Vagina (tissue), 2 donors: ENCODE results near the gene ADARB1. TPM values are rescaled to one million over a fixed set of nuclear protein-coding genes. Genes with fewer than 3 reads are reported as not detected.
A peak's percentile ranks its signal among the peaks of the same experiment; 100 is the strongest.

Source experiments
- DNase-seq, 2 donors: peaks; one replicate each; pipeline ENCODE4 v3.0.0-alpha.2; 2017; ENCODE audit errors: extremely low spot score in 2 of 2
- H3K27ac ChIP-seq: fragments of 200-600 bp; sonication (generic); one replicate; pipeline ENCODE4 v1.5.1; 2019
- H3K27me3 ChIP-seq: fragments of 200-600 bp; sonication (generic); one replicate; pipeline ENCODE4 v1.5.1; 2019
- H3K36me3 ChIP-seq, 2 donors: fragments of 200-600 bp; sonication (generic); one replicate each; pipeline ENCODE4 v1.5.1; 2017 to 2019
- H3K4me1 ChIP-seq: fragments of 200-600 bp; sonication (generic); one replicate; pipeline ENCODE4 v1.5.1; 2019
- H3K4me3 ChIP-seq, 2 donors: fragments of 200-600 bp; sonication (generic); 1 replicate in 1 of 2; 2 replicates in 1 of 2; pipeline ENCODE4 v1.5.1; 2016 to 2019
- H3K9me3 ChIP-seq: fragments of 200-600 bp; sonication (generic); one replicate; pipeline ENCODE4 v1.5.1; 2019
- POLR2A ChIP-seq, 2 donors: fragments of 450-650 bp; IDR thresholded peaks; one replicate each; pipeline ENCODE4 v1.6.1; 2017; ENCODE audit warnings: antibody characterized with exemption in 2 of 2, mild to moderate bottlenecking in 2 of 2, moderate library complexity in 2 of 2
- POLR2AphosphoS5 ChIP-seq, 2 donors: sonication (generic); formaldehyde crosslinking; IDR thresholded peaks; one replicate each; pipeline ENCODE4 v1.9.0; 2017; ENCODE audit warnings: antibody characterized with exemption in 2 of 2, mild to moderate bottlenecking in 2 of 2, low read depth in 1 of 2; ENCODE audit not compliant: insufficient read depth in 1 of 2
- intact Hi-C: fragments of 100-400 bp; cut with DNase I; formaldehyde crosslinking; loops from one replicate; pipeline ENCODE4 v1.15.1; 2023
- total RNA-seq: library from RNA; depleted of rRNA; stranded (reverse); fragments of >200 nt; gene quantifications from one replicate; pipeline ENCODE4 v1.2.3, GENCODE V29; 2016
- TF ChIP-seq, protein P1 (sequence below), 3 experiments: fragments of 450-650 bp in 2 of 3; fragments of 200-600 bp in 1 of 3; sonication (generic) in 1 of 3; IDR thresholded peaks; one replicate each; pipeline ENCODE4 v1.5.1; 2017 to 2019; ENCODE audit warnings: antibody characterized with exemption in 3 of 3, mild to moderate bottlenecking in 2 of 3, moderate library complexity in 2 of 3

Gene ADARB1
- total RNA-seq, 1 donor from 2014 or later: 19.6 TPM

DNA sequence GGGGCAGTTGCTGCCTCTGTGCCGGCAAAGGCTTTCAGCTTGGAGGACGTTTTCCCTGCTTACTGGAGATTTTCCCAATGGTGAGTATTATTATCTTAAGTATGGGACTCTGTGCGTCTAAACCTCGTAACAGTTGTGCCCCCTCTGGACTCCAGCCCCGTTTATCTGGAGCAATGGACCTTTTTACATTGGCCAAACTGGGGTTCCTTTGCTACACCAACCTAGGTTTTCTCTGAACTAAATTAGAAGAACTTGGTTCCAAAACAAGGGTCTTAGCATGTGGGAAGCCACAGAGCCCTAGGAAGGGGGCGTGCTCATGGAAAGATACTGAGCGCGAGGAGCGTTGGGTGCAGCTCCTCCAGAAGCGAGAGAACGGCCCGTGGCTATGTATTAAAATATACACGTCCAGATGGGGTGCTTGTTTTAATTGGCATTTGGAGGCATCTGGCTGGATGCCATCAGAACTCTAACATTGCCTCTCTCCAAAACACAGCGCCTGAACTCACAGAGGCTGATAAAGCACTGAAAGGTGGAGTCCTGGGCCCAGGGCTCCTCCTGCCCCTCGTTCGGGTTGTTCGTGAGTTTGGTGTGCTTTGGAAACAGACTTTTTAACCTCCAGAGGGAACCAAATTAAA lies 184.9 kb downstream of the ADARB1 start:
- Histone ChIP-seq H3K36me3 (peaks cover 0 to 11% of the 10 kb centered on the region in 2 donors), H3K4me1 (peaks cover 4% of the 10 kb centered on the region), H3K9me3 (no peaks in the 10 kb centered on the region), H3K4me3 (no peak overlapping the region), H3K27ac (no peak overlapping the region), H3K27me3 (no peaks in the 10 kb centered on the region)
- TF ChIP-seq POLR2AphosphoS5 (IDR thresholded peaks at IDR 0.05; ENCODE audit: insufficient read depth in 1 of 2, low read depth in 1 of 2): no peak
- intact Hi-C loops: no loop called here
- peak in 1 of 2 donors; percentile 67 for DNase-seq

DNA sequence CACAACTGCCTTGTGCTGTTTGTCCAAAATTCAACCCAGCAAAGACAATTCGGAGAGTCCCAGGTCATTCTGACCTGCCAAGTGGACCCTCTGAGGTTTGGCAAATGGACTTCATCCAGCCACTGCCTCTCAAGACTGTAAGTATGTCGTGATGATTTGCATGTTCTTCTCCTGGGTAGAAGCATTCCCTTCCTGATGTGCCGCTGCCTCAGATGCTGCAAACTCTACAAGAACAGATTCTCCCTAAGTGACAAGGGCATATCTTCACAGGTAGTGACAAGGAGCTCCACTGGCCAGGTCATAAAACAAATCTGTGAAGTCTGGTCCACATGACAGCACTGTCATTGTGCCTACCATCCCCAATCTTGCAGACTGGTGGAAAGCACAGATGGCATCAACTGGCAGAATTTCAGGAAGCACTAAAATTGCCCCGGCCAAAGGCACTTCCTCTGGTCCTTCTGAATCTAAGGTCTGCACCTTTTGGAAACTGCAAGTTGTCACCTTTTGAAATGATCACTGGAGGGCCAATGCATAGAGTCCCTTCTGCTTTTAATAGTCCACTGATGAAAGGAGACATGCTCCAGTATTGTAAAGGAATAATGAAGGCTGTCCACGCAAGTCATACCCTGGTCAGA lies 185.9 kb downstream of the ADARB1 start:
- Histone ChIP-seq H3K4me1 (peaks cover 4% of the 10 kb centered on the region), H3K9me3 (no peaks in the 10 kb centered on the region), H3K36me3 (peaks cover 0 to 20% of the 10 kb centered on the region in 2 donors), H3K27ac (no peak overlapping the region), H3K27me3 (no peaks in the 10 kb centered on the region), H3K4me3 (no peak overlapping the region)
- DNase-seq: peak in 1 of 2 donors; percentile 81
- intact Hi-C loops: loop anchor here (10.0 kb wide), 1 partner anchor 316 kb away; the partner anchor contains the start of gene SLX9
- no peak for TF ChIP-seq POLR2AphosphoS5 (IDR thresholded peaks at IDR 0.05; ENCODE audit: insufficient read depth in 1 of 2, low read depth in 1 of 2)
- TF ChIP-seq, protein P1, sequence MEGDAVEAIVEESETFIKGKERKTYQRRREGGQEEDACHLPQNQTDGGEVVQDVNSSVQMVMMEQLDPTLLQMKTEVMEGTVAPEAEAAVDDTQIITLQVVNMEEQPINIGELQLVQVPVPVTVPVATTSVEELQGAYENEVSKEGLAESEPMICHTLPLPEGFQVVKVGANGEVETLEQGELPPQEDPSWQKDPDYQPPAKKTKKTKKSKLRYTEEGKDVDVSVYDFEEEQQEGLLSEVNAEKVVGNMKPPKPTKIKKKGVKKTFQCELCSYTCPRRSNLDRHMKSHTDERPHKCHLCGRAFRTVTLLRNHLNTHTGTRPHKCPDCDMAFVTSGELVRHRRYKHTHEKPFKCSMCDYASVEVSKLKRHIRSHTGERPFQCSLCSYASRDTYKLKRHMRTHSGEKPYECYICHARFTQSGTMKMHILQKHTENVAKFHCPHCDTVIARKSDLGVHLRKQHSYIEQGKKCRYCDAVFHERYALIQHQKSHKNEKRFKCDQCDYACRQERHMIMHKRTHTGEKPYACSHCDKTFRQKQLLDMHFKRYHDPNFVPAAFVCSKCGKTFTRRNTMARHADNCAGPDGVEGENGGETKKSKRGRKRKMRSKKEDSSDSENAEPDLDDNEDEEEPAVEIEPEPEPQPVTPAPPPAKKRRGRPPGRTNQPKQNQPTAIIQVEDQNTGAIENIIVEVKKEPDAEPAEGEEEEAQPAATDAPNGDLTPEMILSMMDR (IDR thresholded peaks at IDR 0.05): no peak
- no peak for TF ChIP-seq POLR2A (IDR thresholded peaks at IDR 0.05)

DNA sequence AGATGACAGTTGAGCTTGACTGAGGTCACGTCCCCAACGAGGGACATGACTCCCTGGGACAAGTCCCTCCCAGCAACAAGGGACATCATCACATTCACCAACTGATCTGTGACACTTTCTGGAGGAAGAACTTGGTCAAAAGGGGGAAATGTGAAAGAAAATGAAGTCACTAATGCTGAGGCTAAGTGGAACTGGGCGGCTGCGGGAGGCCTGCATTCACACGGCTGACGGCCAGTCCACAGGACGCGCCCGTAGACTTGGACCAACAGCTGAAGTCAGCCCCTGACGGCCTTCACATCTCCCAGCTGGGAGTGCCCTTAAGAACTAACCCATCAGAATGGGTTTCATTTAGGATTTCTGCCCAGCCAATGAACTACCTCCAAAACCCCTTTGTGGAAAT lies 186.7 kb downstream of the ADARB1 start:
- Histone ChIP-seq H3K4me1 (peaks cover 4% of the 10 kb centered on the region), H3K27ac (no peak overlapping the region), H3K4me3 (no peak overlapping the region), H3K9me3 (no peaks in the 10 kb centered on the region), H3K27me3 (no peaks in the 10 kb centered on the region), H3K36me3 (peaks cover 0 to 28% of the 10 kb centered on the region in 2 donors)
- TF ChIP-seq POLR2AphosphoS5 (IDR thresholded peaks at IDR 0.05; ENCODE audit: insufficient read depth in 1 of 2, low read depth in 1 of 2) (no peak), POLR2A (IDR thresholded peaks at IDR 0.05) (no peak)
- TF ChIP-seq, protein P1 (IDR thresholded peaks at IDR 0.05): no peak
- intact Hi-C loops: loop anchor here (10.0 kb wide), 1 partner anchor 316 kb away; the partner anchor contains the start of gene SLX9
- DNase-seq: peak in 1 of 2 donors; percentile 52

DNA sequence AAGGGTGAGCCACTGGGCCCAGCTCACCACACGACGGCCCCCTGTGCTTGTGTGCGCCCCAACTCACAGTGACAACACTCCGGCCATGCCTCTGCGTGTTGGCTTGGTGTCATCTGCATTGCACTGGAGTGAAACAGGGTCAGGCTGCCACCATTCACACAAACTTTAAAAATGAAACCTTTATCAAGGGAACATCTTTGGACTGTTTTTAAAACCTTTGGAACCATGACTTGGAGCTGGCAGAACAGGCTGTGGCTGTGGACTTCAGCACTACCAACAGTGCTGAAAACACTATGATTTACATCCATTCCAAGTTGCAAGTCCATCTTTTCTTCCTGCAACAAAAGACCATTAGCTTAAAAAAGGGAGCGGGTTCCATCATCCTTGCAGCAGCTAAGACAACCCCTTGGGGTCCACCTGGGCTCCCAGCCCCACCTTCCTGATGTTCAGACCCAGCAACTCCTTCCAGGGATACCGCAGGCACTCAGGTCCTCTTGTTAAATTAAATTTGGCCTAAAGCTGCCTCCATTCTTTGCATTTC lies 187.7 kb downstream of the ADARB1 start:
- Histone ChIP-seq H3K27ac (no peak overlapping the region), H3K4me3 (no peak overlapping the region), H3K9me3 (no peaks in the 10 kb centered on the region), H3K4me1 (peaks cover 4% of the 10 kb centered on the region), H3K27me3 (no peaks in the 10 kb centered on the region), H3K36me3 (peaks cover 0 to 38% of the 10 kb centered on the region in 2 donors)
- intact Hi-C loops: loop anchor here (10.0 kb wide), 1 partner anchor 317 kb away; the partner anchor contains the start of gene SLX9
- TF ChIP-seq, protein P1 (IDR thresholded peaks at IDR 0.05): no peak
- TF ChIP-seq POLR2AphosphoS5 (IDR thresholded peaks at IDR 0.05; ENCODE audit: insufficient read depth in 1 of 2, low read depth in 1 of 2): no peak
- TF ChIP-seq POLR2A (IDR thresholded peaks at IDR 0.05): no peak
- DNase-seq: peak in 1 of 2 donors; percentile 77

DNA sequence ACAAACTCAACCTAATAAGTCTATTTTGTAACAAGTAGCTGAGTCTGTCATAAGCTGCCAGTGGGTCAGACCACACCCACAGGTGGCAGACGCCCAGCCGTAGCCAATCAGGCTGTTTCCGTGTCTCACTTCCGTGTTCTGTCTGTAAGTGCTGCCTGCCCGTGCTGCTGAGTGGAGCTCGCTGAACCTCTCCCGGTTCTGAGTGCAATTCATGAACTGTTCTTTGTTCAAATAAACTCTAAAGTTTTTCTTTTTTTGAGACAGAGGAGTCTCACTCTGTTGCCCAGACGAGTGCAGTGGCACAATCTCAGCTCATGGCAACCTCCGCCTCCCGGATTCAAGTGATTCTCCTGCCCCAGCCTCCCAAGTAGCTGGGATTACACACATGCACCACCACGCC lies 188.2 kb downstream of the ADARB1 start:
- no peak for TF ChIP-seq POLR2AphosphoS5 (IDR thresholded peaks at IDR 0.05; ENCODE audit: insufficient read depth in 1 of 2, low read depth in 1 of 2)
- no peak for TF ChIP-seq POLR2A (IDR thresholded peaks at IDR 0.05)
- TF ChIP-seq, protein P1 (IDR thresholded peaks at IDR 0.05): no peak
- peak in 1 of 2 donors; percentile 77 for DNase-seq
- intact Hi-C loops: loop anchor here (10.0 kb wide), 1 partner anchor 318 kb away; the partner anchor contains the start of gene SLX9

More for the DNA sequence above, 188.2 kb downstream of the ADARB1 start:
- Histone ChIP-seq H3K9me3 (no peaks in the 10 kb centered on the region), H3K36me3 (peaks cover 0 to 43% of the 10 kb centered on the region in 2 donors), H3K4me1 (peaks cover 4% of the 10 kb centered on the region), H3K4me3 (no peak overlapping the region), H3K27me3 (no peaks in the 10 kb centered on the region), H3K27ac (no peak overlapping the region)
